Measurements from ENCODE around the gene TENT5D.
"Not testable (repeated sequence)": the region's sequence is repeated elsewhere in the genome, so short reads cannot be mapped to it uniquely, and the experiment has no call there.

The TENT5D gene

GRCh38 chrX:80420147-80420546, at the start of gene TENT5D:
TSS of gene TENT5D (plus strand) at chrX:80420447. CDS start at chrX:80442540, 22,093 bp downstream.
- no peak for DNase-seq

GRCh38 chrX:80385651-80386050, 34.6 kb upstream of the TENT5D start:
- not testable (repeated sequence) for DNase-seq

- no peak for DNase-seq
These were observed 32.0 kb upstream of the TENT5D start for GRCh38 chrX:80388206-80388605.

GRCh38 chrX:80412042-80412441, 8.2 kb upstream of the TENT5D start:
- no peak for DNase-seq

GRCh38 chrX:80423000-80423399, 2.8 kb downstream of the TENT5D start:
- no peak for DNase-seq

GRCh38 chrX:80423744-80424143, 3.5 kb downstream of the TENT5D start:
- no peak for DNase-seq

GRCh38 chrX:80430826-80431504, 10.7 kb downstream of the TENT5D start:
- DNase-seq: no peak

GRCh38 chrX:80431505-80431832, 11.2 kb downstream of the TENT5D start:
- no peak for DNase-seq

- no peak for DNase-seq
These were observed 12.2 kb downstream of the TENT5D start for GRCh38 chrX:80432441-80432840.

GRCh38 chrX:80432863-80433262, 12.6 kb downstream of the TENT5D start:
- peak; percentile 93 for DNase-seq

- not testable (repeated sequence) for DNase-seq
These were observed 47.9 kb downstream of the TENT5D start for GRCh38 chrX:80468166-80468565.

- DNase-seq: no peak
These were observed 51.3 kb downstream of the TENT5D start for GRCh38 chrX:80471582-80471981.

GRCh38 chrX:80485543-80485942, 65.3 kb downstream of the TENT5D start:
- no peak for DNase-seq

GRCh38 chrX:80486299-80486698, 66.1 kb downstream of the TENT5D start:
- no peak for DNase-seq

- DNase-seq: no peak
These were observed 68.9 kb downstream of the TENT5D start for GRCh38 chrX:80489166-80489565.

Measured in MV-4-11 (cell line).